CD8-positive, alpha-beta memory T cell (primary cell): ENCODE measurements around the gene RBBP8. TPM values are rescaled to one million over a fixed set of nuclear protein-coding genes. Genes with fewer than 3 reads are reported as not detected.

Source experiments
- CTCF ChIA-PET: fragments of 350-600 bp; sonication (Branson Sonifier 250); formaldehyde crosslinking; loops from one replicate; lab custom pipeline; 2021; ENCODE audit warnings: antibody characterized with exemption; lab: Charles Lee
- POLR2A ChIA-PET: fragments of 350-600 bp; sonication (Branson Sonifier 250); formaldehyde crosslinking; loops from one replicate; lab custom pipeline; 2021; ENCODE audit warnings: antibody characterized with exemption; lab: Charles Lee
- DNase-seq, 5 donors: peaks; one replicate each; pipeline versions ENCODE4 v3.0.0 to v3.0.0-alpha.2; 2020 to 2022; ENCODE audit warnings: mixed read lengths in 1 of 5
- H3K27ac ChIP-seq: one replicate; pipeline ENCODE4 v1.7.0; 2013; ENCODE audit warnings: low read depth, mild to moderate bottlenecking, low read length, moderate library complexity
- H3K27me3 ChIP-seq: 2 replicates; pipeline ENCODE4 v1.7.0; 2013; ENCODE audit warnings: low read length, mild to moderate bottlenecking; ENCODE audit not compliant: insufficient read depth, poor library complexity, severe bottlenecking
- H3K36me3 ChIP-seq: 2 replicates; pipeline ENCODE4 v1.7.0; 2013; ENCODE audit warnings: mild to moderate bottlenecking, low read length, moderate library complexity; ENCODE audit not compliant: insufficient read depth
- H3K4me1 ChIP-seq: 2 replicates; pipeline ENCODE4 v1.7.0; 2013; ENCODE audit warnings: mild to moderate bottlenecking, low read length, moderate library complexity; ENCODE audit not compliant: insufficient read depth
- H3K4me3 ChIP-seq: 2 replicates; pipeline ENCODE4 v1.7.0; 2013; ENCODE audit warnings: mild to moderate bottlenecking, low read length
- H3K9me3 ChIP-seq: 2 replicates; pipeline ENCODE4 v1.7.0; 2013; ENCODE audit warnings: mild to moderate bottlenecking, low read length
- H3K27ac Mint-ChIP-seq, 8 donors: one replicate each; pipeline ENCODE4 v1.8.0; 2020 to 2021; ENCODE audit warnings: mixed read lengths in 8 of 8, mild to moderate bottlenecking in 6 of 8, inconsistent platforms in 3 of 8, moderate library complexity in 3 of 8
- H3K27me3 Mint-ChIP-seq, 2 donors: one replicate each; pipeline ENCODE4 v1.8.0; 2020 to 2021; ENCODE audit warnings: mixed read lengths in 2 of 2, mild to moderate bottlenecking in 1 of 2, moderate library complexity in 1 of 2
- H3K36me3 Mint-ChIP-seq, 3 donors: one replicate each; pipeline ENCODE4 v1.8.0; 2020 to 2021; ENCODE audit warnings: mixed read lengths in 3 of 3, inconsistent platforms in 1 of 3, mild to moderate bottlenecking in 1 of 3
- H3K4me1 Mint-ChIP-seq, 3 donors: one replicate each; pipeline ENCODE4 v1.8.0; 2020 to 2021; ENCODE audit warnings: mixed read lengths in 3 of 3, inconsistent platforms in 1 of 3, mild to moderate bottlenecking in 1 of 3
- H3K4me3 Mint-ChIP-seq, 7 donors: one replicate each; pipeline ENCODE4 v1.8.0; 2020 to 2021; ENCODE audit warnings: mixed read lengths in 7 of 7, mild to moderate bottlenecking in 6 of 7, moderate library complexity in 4 of 7, inconsistent platforms in 2 of 7
- H3K9me3 Mint-ChIP-seq, 5 donors: one replicate each; pipeline ENCODE4 v1.8.0; 2020 to 2022; ENCODE audit warnings: mixed read lengths in 5 of 5, mild to moderate bottlenecking in 3 of 5, moderate library complexity in 2 of 5, inconsistent platforms in 1 of 5
- polyA plus RNA-seq: library from polyadenylated mRNA; unstranded; fragments of 300-500 nt; fragmentation: Illumina TruSeq; gene quantifications from one replicate; pipeline ENCODE4 v1.2.3, GENCODE V29; 2021
- total RNA-seq, 2 experiments: library from RNA; stranded (reverse); gene quantifications; one replicate each; pipeline ENCODE4 v1.2.3, GENCODE V29; 2021

Gene RBBP8
- total and polyA plus RNA-seq, 3 experiments from 2014 or later: 2.0 to 80.8 (median 76.9) TPM

- no peak for DNase-seq
- no peak overlapping the region for H3K27ac ChIP-seq
- no peak overlapping the region for H3K4me3 ChIP-seq
- H3K4me1 Mint-ChIP-seq: no peaks in the 10 kb centered on the region
- no peaks in the 10 kb centered on the region for H3K36me3 ChIP-seq
- ChIA-PET POLR2A (no interaction called here), CTCF (interaction anchor here (1.7 kb wide), 1 partner anchor 11 kb away, joined by 3 read pairs; no protein-coding TSS in a partner anchor)
- no peaks in the 10 kb centered on the region for H3K9me3 Mint-ChIP-seq
- H3K4me1 ChIP-seq: no peaks in the 10 kb centered on the region
- peaks cover 0 to 3% (median 0%) of the 10 kb centered on the region in 3 donors for H3K36me3 Mint-ChIP-seq
- peak overlapping the region in 1 of 8 donors; percentile 26 for H3K27ac Mint-ChIP-seq
- H3K4me3 Mint-ChIP-seq: no peak overlapping the region
- no peaks in the 10 kb centered on the region for H3K9me3 ChIP-seq
- no peaks in the 10 kb centered on the region for H3K27me3 Mint-ChIP-seq
- H3K27me3 ChIP-seq: no peaks in the 10 kb centered on the region
Measured at GRCh38 chr18:22964116-22964515, 31.0 kb downstream of the RBBP8 start.

GRCh38 chr18:22964722-22965121 lies 31.6 kb downstream of the RBBP8 start:
- Histone ChIP-seq H3K9me3 (no peaks in the 10 kb centered on the region), H3K27me3 (no peaks in the 10 kb centered on the region), H3K36me3 (no peaks in the 10 kb centered on the region), H3K4me3 (no peak overlapping the region), H3K27ac (no peak overlapping the region), H3K4me1 (no peaks in the 10 kb centered on the region)
- no peak overlapping the region for H3K27ac Mint-ChIP-seq
- H3K9me3 Mint-ChIP-seq: no peaks in the 10 kb centered on the region
- no peaks in the 10 kb centered on the region for H3K36me3 Mint-ChIP-seq
- ChIA-PET CTCF (interaction anchor here (1.7 kb wide), 1 partner anchor 11 kb away, joined by 3 read pairs; no protein-coding TSS in a partner anchor), POLR2A (no interaction called here)
- no peak for DNase-seq
- H3K27me3 Mint-ChIP-seq: no peaks in the 10 kb centered on the region
- H3K4me1 Mint-ChIP-seq: no peaks in the 10 kb centered on the region
- no peak overlapping the region for H3K4me3 Mint-ChIP-seq

DNA sequence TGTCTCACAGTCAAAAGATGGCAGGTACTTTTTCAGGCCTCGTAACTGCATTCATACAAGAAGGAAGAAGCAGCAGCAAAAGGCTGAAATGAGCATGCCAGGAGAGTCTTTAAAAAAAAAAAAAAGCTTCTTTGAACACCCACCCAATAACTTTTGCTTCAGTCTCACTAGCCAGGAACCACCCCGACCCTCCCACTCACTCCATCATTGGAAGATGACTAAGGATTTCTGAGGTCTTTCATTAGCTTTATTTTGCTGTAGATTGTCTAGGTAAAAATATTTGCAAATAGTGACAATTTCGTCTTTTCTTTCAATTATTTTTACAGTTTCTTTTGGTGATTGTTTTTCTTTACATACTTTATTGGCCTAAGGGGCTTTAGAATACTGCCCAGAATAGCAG lies 37.9 kb downstream of the RBBP8 start:
- POLR2A ChIA-PET: no interaction called here

DNA sequence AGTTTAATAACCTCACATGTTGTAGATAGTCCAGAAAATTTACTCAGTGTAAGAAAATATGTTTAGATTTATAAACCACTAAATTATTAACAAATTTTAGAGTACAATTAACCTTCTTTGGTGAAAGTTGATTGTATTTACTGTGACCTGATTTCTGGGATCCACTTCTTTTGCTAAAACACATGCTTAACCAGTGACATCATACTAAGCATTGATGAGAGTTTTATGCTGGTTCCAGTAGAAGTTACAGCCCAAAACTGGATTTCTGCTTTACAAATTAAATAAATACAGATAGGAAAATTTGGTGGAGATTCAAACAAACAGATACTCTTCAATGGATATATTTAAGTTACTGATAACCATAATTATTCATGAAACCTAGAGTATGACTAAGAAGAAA lies 40.9 kb downstream of the RBBP8 start:
- no peaks in the 10 kb centered on the region for H3K27me3 ChIP-seq
- H3K4me3 Mint-ChIP-seq: no peak overlapping the region
- H3K36me3 Mint-ChIP-seq: peaks cover 0 to 3% (median 0%) of the 10 kb centered on the region in 3 donors
- ChIA-PET POLR2A (no interaction called here), CTCF (no interaction called here)
- H3K9me3 ChIP-seq: no peaks in the 10 kb centered on the region
- no peak overlapping the region for H3K4me3 ChIP-seq
- H3K27ac ChIP-seq: no peak overlapping the region
- no peaks in the 10 kb centered on the region for H3K9me3 Mint-ChIP-seq
- DNase-seq: no peak
- no peaks in the 10 kb centered on the region for H3K27me3 Mint-ChIP-seq
- no peaks in the 10 kb centered on the region for H3K4me1 ChIP-seq
- no peak overlapping the region for H3K27ac Mint-ChIP-seq
- H3K36me3 ChIP-seq: no peaks in the 10 kb centered on the region
- peaks cover 4 to 10% (median 9%) of the 10 kb centered on the region in 3 donors for H3K4me1 Mint-ChIP-seq

More for the DNA sequence above, 37.9 kb downstream of the RBBP8 start:
- CTCF ChIA-PET: no interaction called here
- H3K36me3 ChIP-seq: no peaks in the 10 kb centered on the region
- no peaks in the 10 kb centered on the region for H3K27me3 ChIP-seq
- Mint-ChIP-seq H3K27ac (no peak overlapping the region), H3K27me3 (no peaks in the 10 kb centered on the region), H3K9me3 (no peaks in the 10 kb centered on the region), H3K4me1 (no peaks in the 10 kb centered on the region), H3K36me3 (peaks cover 0 to 3% (median 0%) of the 10 kb centered on the region in 3 donors), H3K4me3 (no peak overlapping the region)
- no peak for DNase-seq
- H3K27ac ChIP-seq: no peak overlapping the region
- no peaks in the 10 kb centered on the region for H3K4me1 ChIP-seq
- H3K4me3 ChIP-seq: no peak overlapping the region
- no peaks in the 10 kb centered on the region for H3K9me3 ChIP-seq

DNA sequence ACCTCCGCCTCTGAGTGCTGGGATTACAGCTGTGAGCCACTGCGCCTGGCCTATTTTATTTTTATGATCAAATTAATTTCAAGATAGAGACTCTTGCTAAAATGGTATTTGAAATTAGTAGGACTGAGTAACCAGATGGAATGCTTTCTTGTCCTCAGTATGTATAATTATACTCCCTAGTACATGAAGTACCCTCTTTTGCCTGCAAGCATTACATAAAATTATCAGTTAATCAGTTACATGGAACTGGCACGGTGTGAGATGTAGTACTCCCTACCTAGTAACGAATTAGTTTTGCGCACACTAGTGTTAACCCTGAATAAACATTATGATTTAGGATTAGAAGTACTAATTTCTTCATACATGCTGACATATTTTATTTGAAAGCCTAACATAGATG lies 41.6 kb downstream of the RBBP8 start:
- Mint-ChIP-seq H3K9me3 (no peaks in the 10 kb centered on the region), H3K36me3 (peaks cover 0 to 3% (median 0%) of the 10 kb centered on the region in 3 donors), H3K4me1 (peaks cover 4 to 10% (median 9%) of the 10 kb centered on the region in 3 donors), H3K4me3 (no peak overlapping the region), H3K27ac (no peak overlapping the region), H3K27me3 (no peaks in the 10 kb centered on the region)
- CTCF ChIA-PET: interaction anchor here (1.0 kb wide), 1 partner anchor 10 kb away, joined by 3 read pairs; no protein-coding TSS in a partner anchor
- no peak overlapping the region for H3K4me3 ChIP-seq
- POLR2A ChIA-PET: no interaction called here
- DNase-seq: no peak
- H3K27ac ChIP-seq: no peak overlapping the region
- no peaks in the 10 kb centered on the region for H3K27me3 ChIP-seq
- H3K9me3 ChIP-seq: no peaks in the 10 kb centered on the region
- no peaks in the 10 kb centered on the region for H3K36me3 ChIP-seq
- no peaks in the 10 kb centered on the region for H3K4me1 ChIP-seq

DNA sequence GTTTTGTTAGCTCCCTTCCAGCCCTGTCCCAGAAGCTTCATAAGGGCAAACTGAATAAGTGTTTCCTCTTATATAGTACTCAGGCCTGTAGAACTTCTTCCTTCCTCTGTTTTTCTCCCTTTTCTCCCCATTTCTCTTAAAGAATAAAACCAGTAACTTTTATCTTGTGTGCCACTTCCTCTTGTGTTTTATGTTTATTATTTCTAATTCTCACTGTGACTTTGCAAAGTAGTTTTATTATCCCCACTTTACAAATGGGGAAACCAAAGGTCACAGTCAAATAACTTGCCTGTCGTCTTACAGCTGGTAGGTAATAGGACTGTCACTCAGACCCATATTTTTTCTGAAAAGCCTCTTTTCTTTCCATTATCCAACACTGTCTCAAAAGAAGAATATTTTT lies 42.4 kb downstream of the RBBP8 start:
- POLR2A ChIA-PET: no interaction called here
- H3K36me3 Mint-ChIP-seq: peaks cover 0 to 3% (median 0%) of the 10 kb centered on the region in 3 donors
- H3K36me3 ChIP-seq: no peaks in the 10 kb centered on the region
- peaks cover 4 to 10% (median 9%) of the 10 kb centered on the region in 3 donors for H3K4me1 Mint-ChIP-seq
- no peak overlapping the region for H3K4me3 ChIP-seq
- no peaks in the 10 kb centered on the region for H3K4me1 ChIP-seq
- H3K9me3 Mint-ChIP-seq: no peaks in the 10 kb centered on the region
- no peaks in the 10 kb centered on the region for H3K27me3 ChIP-seq
- no peaks in the 10 kb centered on the region for H3K9me3 ChIP-seq
- no peaks in the 10 kb centered on the region for H3K27me3 Mint-ChIP-seq
- H3K4me3 Mint-ChIP-seq: no peak overlapping the region
- peak overlapping the region in 1 of 8 donors; percentile 7 for H3K27ac Mint-ChIP-seq
- no peak overlapping the region for H3K27ac ChIP-seq
- CTCF ChIA-PET: interaction anchor here (1.0 kb wide), 1 partner anchor 11 kb away, joined by 3 read pairs; no protein-coding TSS in a partner anchor
- no peak for DNase-seq

GRCh38 chr18:22977847-22978701 lies 44.9 kb downstream of the RBBP8 start:
- peaks cover 0 to 3% of the 10 kb centered on the region in 2 donors for H3K27me3 Mint-ChIP-seq
- no peaks in the 10 kb centered on the region for H3K9me3 Mint-ChIP-seq
- H3K9me3 ChIP-seq: no peaks in the 10 kb centered on the region
- ChIA-PET CTCF (interaction anchor here (1.1 to 1.7 kb wide), 4 partner anchors 10 to 47 kb away, joined by 3 to 6 read pairs (median 3); partner anchors contain the start of gene RBBP8), POLR2A (no interaction called here)
- no peaks in the 10 kb centered on the region for H3K4me1 ChIP-seq
- peak overlapping the region; percentile 9 for H3K27ac ChIP-seq
- no peak for DNase-seq
- H3K4me1 Mint-ChIP-seq: peaks cover 4 to 10% (median 9%) of the 10 kb centered on the region in 3 donors
- peak overlapping the region in 2 of 7 donors; percentile 19 to 33 for H3K4me3 Mint-ChIP-seq
- H3K27ac Mint-ChIP-seq: peak overlapping the region in 2 of 8 donors; percentile 2 to 35
- H3K36me3 Mint-ChIP-seq: no peaks in the 10 kb centered on the region
- H3K4me3 ChIP-seq: no peak overlapping the region
- no peaks in the 10 kb centered on the region for H3K27me3 ChIP-seq
- no peaks in the 10 kb centered on the region for H3K36me3 ChIP-seq

DNA sequence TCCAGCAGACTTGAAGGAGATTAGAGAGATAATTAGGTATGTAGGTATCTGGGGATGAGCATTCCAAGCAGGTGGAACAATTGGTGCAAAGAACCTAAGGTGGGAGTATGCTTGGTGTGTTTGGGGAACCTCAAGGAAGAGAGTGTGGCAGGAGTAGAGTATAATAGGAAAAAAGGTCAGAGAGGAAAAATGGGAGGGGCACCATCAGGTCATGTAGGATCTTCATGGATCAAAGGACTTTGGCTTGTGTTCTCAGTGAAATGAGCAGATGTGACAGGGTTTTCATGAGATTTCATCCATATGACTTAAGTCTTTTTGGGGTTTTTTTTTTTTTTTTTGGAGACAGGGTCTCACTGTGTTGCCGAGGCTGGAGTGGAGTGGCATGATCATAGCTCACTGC lies 47.3 kb downstream of the RBBP8 start:
- no peaks in the 10 kb centered on the region for H3K9me3 Mint-ChIP-seq
- DNase-seq: no peak
- H3K27me3 Mint-ChIP-seq: peaks cover 0 to 3% of the 10 kb centered on the region in 2 donors
- Histone ChIP-seq H3K4me3 (no peak overlapping the region), H3K36me3 (no peaks in the 10 kb centered on the region), H3K9me3 (no peaks in the 10 kb centered on the region), H3K27ac (no peak overlapping the region), H3K27me3 (no peaks in the 10 kb centered on the region), H3K4me1 (no peaks in the 10 kb centered on the region)
- CTCF ChIA-PET: interaction anchor here (0.9 kb wide), 1 partner anchor 9 kb away, joined by 3 read pairs; no protein-coding TSS in a partner anchor
- peaks cover 4 to 10% (median 9%) of the 10 kb centered on the region in 3 donors for H3K4me1 Mint-ChIP-seq
- POLR2A ChIA-PET: no interaction called here
- H3K27ac Mint-ChIP-seq: peak overlapping the region in 1 of 8 donors; percentile 45
- no peak overlapping the region for H3K4me3 Mint-ChIP-seq
- peaks cover 0 to 3% (median 0%) of the 10 kb centered on the region in 3 donors for H3K36me3 Mint-ChIP-seq
